ENCODE measurements around the gene AVEN. TPM values are rescaled to one million over a fixed set of nuclear protein-coding genes. Genes with fewer than 3 reads are reported as not detected.

Gene AVEN
- total RNA-seq, 1 donor from 2014 or later, result 17.3 TPM

DNA sequence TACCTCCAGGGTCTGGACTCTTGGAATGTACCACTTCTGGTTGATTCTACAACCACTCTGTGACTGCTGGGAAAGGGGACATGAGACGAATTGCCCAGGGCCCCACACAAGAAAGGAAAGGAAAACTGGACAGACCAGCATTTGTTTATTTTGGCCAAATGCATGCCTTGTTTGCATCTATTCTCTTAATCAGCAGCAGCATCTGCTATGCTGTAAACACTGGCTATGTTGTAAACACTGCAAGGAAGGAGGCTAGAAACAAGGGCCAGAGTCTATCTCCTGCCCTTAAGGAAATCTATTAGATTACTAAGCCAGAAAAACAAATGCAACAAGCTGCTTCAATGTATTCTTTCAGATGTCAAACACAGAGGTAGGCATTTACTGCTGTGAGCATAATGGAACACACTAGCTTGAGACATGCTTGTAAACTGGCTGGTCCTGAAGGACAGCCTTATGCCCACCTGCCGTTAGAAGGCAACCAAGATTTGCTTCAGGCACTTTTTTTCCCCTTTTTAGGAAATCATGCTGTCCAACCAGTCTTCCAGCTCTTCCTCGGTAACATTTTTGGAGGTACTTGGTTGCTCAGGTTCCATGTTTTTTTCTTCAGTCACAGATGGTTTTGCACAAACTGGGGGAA is 172.8 kb downstream of the AVEN start:
- Histone ChIP-seq H3K4me3 (no peak overlapping the region), H3K27ac (no peak overlapping the region), H3K4me1 (no peaks in the 10 kb centered on the region), H3K9me3 (no peaks in the 10 kb centered on the region), H3K36me3 (peaks cover 0 to 41% of the 10 kb centered on the region in 2 donors), H3K27me3 (no peaks in the 10 kb centered on the region)
- intact Hi-C loops (cut with DNase I), result no loop called here
- TF ChIP-seq, protein P1, sequence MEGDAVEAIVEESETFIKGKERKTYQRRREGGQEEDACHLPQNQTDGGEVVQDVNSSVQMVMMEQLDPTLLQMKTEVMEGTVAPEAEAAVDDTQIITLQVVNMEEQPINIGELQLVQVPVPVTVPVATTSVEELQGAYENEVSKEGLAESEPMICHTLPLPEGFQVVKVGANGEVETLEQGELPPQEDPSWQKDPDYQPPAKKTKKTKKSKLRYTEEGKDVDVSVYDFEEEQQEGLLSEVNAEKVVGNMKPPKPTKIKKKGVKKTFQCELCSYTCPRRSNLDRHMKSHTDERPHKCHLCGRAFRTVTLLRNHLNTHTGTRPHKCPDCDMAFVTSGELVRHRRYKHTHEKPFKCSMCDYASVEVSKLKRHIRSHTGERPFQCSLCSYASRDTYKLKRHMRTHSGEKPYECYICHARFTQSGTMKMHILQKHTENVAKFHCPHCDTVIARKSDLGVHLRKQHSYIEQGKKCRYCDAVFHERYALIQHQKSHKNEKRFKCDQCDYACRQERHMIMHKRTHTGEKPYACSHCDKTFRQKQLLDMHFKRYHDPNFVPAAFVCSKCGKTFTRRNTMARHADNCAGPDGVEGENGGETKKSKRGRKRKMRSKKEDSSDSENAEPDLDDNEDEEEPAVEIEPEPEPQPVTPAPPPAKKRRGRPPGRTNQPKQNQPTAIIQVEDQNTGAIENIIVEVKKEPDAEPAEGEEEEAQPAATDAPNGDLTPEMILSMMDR (IDR thresholded peaks at IDR 0.05), result no peak
- DNase-seq (ENCODE audit: low spot score in 2 of 2), result no peak

DNA sequence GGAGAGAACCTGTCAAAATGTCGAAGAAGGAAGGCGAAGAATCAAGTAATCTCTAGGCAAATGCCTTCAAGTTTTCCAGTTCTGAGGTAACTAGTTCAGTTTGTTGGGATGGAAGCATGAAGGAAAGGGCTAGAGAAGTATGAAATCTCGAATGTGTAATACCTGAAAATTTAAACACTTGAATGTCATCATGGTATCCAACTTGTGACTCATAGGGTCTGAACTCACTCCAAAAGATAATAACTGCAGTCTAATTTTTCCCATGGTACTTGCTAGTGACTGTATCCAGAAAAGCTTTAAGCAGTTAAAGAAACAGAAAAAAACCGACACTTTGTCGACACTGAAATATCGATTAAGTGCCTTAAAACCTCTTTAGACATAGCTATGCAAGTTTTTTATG is 173.6 kb downstream of the AVEN start:
- no peak overlapping the region for H3K4me3 ChIP-seq
- TF ChIP-seq, protein P1 (IDR thresholded peaks at IDR 0.05), result no peak
- no peaks in the 10 kb centered on the region for H3K27me3 ChIP-seq
- H3K4me1 ChIP-seq, result no peaks in the 10 kb centered on the region
- no peak for DNase-seq (ENCODE audit: low spot score in 2 of 2)
- no peaks in the 10 kb centered on the region for H3K9me3 ChIP-seq
- no peak overlapping the region for H3K27ac ChIP-seq
- H3K36me3 ChIP-seq, result peaks cover 0 to 41% of the 10 kb centered on the region in 2 donors
- intact Hi-C loops (cut with DNase I), result no loop called here

DNA sequence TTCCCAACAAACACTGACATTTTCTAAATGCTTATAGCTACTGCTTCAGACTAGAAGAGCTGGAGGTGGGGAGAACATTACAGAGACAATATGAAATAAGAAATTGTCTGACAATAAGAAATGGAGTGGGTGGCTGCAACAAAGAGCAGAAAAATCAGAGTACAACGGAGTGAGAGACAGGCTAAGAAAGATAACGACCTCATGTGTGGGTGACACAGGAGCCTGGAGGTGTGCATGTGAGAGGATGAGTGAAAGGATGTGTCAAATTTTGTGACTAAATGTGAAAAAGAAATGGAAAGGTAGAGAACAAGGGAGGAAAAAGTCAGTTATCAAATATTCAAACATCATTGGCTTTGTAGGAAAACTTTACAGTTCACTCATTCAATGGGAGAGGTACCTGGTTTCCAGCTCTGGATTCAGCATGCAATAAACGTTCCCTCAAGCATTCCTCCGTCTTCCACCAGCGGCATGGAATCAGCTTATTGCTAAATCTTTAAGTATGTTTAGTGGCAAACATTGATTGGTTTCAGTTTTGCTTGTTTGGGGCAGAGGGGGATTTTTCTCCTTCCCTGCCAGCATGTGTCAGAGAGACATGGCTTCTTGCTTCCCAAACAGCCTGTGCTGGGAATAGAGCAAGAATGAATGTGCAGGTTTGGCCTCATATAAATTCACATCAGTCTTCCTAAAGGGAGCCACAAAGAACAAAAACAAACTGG is 174.5 kb downstream of the AVEN start:
- no peaks in the 10 kb centered on the region for H3K4me1 ChIP-seq
- no peak overlapping the region for H3K4me3 ChIP-seq
- intact Hi-C loops (cut with DNase I), result no loop called here
- H3K36me3 ChIP-seq, result peaks cover 0 to 45% of the 10 kb centered on the region in 2 donors
- DNase-seq (ENCODE audit: low spot score in 2 of 2), result no peak
- no peaks in the 10 kb centered on the region for H3K27me3 ChIP-seq
- H3K27ac ChIP-seq, result no peak overlapping the region
- no peaks in the 10 kb centered on the region for H3K9me3 ChIP-seq
- TF ChIP-seq, protein P1 (IDR thresholded peaks at IDR 0.05), result no peak

DNA sequence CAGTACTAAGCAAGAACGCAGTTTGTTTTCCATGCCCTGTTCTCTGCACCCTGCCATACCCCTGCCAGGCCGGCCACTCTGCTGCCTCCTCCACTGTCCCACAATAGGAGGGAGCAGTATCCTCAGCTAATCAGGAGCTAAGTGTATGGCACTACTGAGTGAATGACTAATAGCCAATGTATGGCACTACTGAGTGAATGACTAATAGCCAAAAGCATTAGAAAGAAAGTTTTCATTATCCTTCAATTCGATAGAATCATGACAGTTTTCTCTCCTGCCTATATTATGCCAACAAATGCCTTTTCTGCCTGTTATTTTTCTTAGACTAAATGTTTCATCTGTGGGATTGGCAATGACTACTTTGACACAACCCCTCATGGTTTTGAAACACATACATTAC is 178.2 kb downstream of the AVEN start:
- no peaks in the 10 kb centered on the region for H3K27me3 ChIP-seq
- TF ChIP-seq, protein P1 (IDR thresholded peaks at IDR 0.05), result no peak
- H3K27ac ChIP-seq, result no peak overlapping the region
- no peaks in the 10 kb centered on the region for H3K9me3 ChIP-seq
- intact Hi-C loops (cut with DNase I), result no loop called here
- H3K36me3 ChIP-seq, result peaks cover 2 to 39% of the 10 kb centered on the region in 2 donors
- H3K4me1 ChIP-seq, result no peaks in the 10 kb centered on the region
- no peak overlapping the region for H3K4me3 ChIP-seq
- no peak for DNase-seq (ENCODE audit: low spot score in 2 of 2)

DNA sequence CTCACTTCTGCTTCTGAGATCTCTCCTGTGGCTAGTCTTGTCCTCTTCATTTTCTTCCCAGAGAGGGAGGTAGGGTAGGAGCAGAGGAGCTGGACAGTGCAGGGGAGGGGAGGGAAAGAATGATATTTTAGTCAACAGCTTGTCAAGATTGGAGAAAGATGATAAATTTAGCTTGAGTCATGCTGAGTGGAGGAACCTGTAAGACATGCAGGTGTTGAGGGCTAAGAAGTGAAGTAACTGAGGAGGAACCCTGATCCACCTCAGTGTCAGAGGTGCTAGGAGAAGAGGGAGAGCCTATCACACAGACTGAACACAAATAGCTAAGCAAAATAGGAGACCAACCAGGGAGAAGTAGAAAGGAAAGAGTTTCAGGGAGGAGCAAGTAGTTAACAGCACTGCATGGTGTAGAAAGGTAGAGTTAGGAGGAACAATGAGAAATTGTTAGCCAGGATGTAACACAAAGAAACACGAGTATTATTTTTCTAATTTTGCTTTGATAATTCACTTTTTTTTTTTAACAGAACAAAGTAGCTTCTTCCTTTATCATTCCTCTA is 178.9 kb downstream of the AVEN start:
- peaks cover 2 to 36% of the 10 kb centered on the region in 2 donors for H3K36me3 ChIP-seq
- H3K4me3 ChIP-seq, result no peak overlapping the region
- intact Hi-C loops (cut with DNase I), result no loop called here
- TF ChIP-seq, protein P1 (IDR thresholded peaks at IDR 0.05), result no peak
- no peak for DNase-seq (ENCODE audit: low spot score in 2 of 2)
- H3K4me1 ChIP-seq, result no peaks in the 10 kb centered on the region
- no peaks in the 10 kb centered on the region for H3K27me3 ChIP-seq
- no peak overlapping the region for H3K27ac ChIP-seq
- no peaks in the 10 kb centered on the region for H3K9me3 ChIP-seq
